HEK293 (cell line): ENCODE results near the gene CELF4.
"Not testable (repeated sequence)": the region's sequence is repeated elsewhere in the genome, so short reads cannot be mapped to it uniquely, and the experiment has no call there.

Experiments
- CTCF ChIP-seq: fragments of 450-650 bp; formaldehyde crosslinking; IDR thresholded peaks from 2 replicates; pipeline ENCODE4 v1.5.1; 2016; ENCODE audit warnings: missing biosample characterization, missing genetic modification characterization
- TCF7L2 ChIP-seq: IDR thresholded peaks from 2 replicates; pipeline ENCODE4 v1.6.1; 2011; ENCODE audit warnings: low read depth, mild to moderate bottlenecking, inconsistent platforms, low read length, moderate library complexity, borderline replicate concordance
- ZBTB1 ChIP-seq: fragments of 450-650 bp; formaldehyde crosslinking; IDR thresholded peaks from 2 replicates; pipeline ENCODE4 v1.5.1; 2016; ENCODE audit warnings: missing biosample characterization, missing genetic modification characterization
- ZNF10 ChIP-seq: fragments of 450-650 bp; formaldehyde crosslinking; IDR thresholded peaks from 2 replicates; pipeline ENCODE4 v1.5.1; 2017; ENCODE audit warnings: missing biosample characterization, missing genetic modification characterization

GRCh38 chr18:37461329-37461728, 104.3 kb downstream of the CELF4 start:
- not testable (repeated sequence) for TF ChIP-seq CTCF (tag by site-specific recombination); TCF7L2; ZNF10 (tag by site-specific recombination); ZBTB1
